Measurements from ENCODE around the gene ECM2.

ECM2 gene

DNA sequence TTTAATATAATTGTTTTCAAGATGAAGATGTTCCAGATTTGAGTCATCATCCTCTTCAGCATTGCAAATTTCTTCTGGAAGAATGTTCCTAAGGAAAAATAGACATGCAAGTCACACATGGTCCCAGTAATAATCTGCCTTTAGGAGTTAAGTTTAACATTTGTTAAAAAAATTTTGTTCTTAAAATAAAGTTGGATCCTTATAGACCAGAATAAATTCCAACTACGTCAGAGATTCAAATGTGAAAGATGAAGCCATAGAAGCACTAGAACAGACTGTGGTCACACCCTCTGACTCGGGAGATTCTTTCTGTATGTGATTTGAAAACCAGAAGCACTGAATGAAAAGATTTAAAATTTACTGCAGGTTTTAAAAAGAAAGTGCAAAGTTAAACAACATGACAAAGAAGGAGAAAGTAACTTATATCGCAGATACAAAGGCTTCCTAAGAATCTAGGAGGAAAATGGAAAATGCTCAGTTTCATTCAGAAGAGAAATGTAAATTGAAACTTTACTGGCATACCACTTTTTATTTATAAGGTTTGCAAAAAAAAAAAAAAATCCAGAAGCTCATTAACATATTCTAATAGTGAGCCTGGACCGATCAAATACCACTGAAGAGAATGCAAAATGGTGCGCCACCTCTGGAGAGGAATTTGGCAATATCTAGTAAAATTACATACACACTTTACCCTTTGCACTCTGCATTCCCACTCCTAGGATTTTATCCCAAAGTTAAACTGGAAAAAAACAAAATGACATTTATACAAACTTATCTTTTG lies 39.2 kb downstream of the ECM2 start:
- no peak for DNase-seq

GRCh38 chr9:92494856-92495255 lies 40.9 kb downstream of the ECM2 start:
- DNase-seq: no peak

DNA sequence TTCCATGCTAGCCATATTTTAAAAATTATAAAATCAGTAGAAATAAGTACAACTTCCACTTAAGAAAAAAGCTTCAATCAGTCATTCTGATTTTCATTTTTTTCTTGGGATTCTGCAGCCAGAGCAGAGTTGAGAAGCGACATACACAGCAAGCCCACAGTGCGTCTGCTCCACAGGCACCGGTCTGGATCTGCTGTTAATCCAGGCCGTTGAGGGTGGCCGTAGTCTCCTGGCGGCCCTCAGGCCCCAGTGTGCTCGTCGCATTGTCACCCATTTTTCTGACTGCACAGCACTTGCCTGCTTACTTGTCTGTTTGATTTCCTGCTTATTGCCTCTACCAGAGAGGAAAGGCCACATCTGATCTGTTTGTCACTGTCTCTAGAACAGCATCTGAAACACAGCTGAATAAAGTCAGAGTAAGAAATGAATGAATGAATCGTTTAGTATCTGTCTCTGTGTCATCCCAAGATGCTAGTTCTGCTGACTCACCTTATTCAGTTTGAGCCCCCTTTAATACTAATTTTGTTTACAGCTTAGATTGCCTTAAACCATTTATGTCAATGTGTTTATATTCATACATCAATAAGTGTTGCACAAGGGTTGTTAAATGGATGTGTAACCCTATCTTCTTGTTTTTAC lies 41.9 kb downstream of the ECM2 start:
- no peak for DNase-seq

- DNase-seq: no peak
Measured at GRCh38 chr9:92492781-92493401, 42.9 kb downstream of the ECM2 start.

GRCh38 chr9:92488681-92489550 lies 46.9 kb downstream of the ECM2 start:
- DNase-seq: no peak

DNA sequence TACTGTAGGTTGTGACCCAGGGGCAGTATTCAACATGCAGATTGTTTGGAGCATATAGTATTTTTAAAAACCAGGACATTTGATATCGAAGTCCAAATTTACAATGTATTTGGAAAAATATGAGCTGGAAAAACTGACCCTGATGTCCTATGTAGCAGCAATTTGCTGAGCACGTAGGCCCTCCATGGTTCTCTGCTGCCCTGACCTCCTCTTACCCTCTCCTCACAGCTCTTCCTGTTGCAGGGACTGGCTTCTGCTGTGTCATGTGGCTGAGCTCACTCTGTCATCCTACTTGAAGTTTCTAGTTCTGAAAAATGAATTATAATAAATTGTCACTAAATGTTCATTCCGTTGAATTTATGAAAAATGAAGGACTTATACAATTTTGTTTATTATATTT lies 49.4 kb downstream of the ECM2 start:
- no peak for DNase-seq

GRCh38 chr9:92484563-92484962 lies 51.2 kb downstream of the ECM2 start:
- no peak for DNase-seq

DNA sequence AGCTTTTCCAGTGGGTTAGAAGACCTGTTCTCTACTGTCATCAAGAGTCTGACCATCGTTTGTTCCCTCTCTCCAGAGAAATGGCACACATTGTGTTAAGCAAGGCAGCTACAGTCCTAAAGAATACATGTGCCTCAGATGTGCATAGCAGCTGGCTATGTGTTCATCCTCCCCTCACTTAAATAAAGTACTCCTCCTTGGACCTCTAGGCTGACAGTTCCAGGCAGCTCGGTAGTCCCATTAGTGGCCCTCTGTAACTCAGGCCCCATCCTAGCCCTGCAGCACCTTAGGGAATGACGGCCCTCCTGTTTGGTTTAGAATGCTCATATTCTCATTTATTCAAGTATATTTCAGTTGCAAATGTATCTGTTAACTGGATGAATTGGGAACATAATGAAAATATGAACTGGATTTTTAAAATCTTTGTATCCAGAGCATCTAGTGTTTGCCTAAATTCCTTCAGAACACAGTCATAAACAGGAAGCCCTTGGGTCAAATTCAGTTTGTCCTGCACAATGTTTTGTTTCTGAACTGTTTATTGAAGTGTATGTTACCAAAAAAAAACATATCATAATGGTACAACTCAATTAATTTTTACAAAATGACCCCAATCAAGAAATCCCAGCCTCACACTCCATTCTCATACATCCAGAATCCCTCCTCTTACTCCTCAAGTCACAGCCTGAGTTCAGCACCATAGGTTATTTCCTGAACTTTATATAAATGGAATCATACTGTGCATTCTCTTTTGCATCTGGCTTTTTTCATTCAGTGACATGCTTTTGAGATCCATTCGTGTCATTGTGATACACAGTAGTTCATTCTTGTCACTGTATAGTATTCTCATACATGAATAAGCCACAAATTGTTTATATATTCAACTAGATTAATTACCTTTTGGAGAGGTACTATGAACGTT lies 51.9 kb downstream of the ECM2 start:
- no peak for DNase-seq

DNA sequence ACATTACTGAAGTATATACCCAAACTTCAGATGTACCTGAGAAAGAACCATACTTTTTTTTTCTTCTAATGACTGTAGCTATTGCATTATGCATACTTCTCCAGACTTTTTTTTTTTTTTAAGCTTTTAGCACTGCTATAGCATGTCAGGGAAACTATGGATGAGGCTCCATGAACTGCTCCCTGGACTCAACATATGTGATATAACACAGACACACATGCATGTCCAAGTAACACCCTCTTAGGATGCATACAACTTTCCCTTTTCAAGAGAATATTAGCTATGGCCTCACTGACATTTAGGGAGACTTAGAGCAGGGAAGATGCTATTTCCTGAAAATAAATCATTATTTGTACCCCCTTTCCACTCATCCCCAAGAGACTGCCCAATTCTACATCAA lies 53.0 kb downstream of the ECM2 start:
- no peak for DNase-seq

- no peak for DNase-seq
Measured at GRCh38 chr9:92482329-92482728, 53.5 kb downstream of the ECM2 start, which contains the start of gene ASPN. Gene ASPN, minus strand, starts transcription at chr9:92482506.

DNA sequence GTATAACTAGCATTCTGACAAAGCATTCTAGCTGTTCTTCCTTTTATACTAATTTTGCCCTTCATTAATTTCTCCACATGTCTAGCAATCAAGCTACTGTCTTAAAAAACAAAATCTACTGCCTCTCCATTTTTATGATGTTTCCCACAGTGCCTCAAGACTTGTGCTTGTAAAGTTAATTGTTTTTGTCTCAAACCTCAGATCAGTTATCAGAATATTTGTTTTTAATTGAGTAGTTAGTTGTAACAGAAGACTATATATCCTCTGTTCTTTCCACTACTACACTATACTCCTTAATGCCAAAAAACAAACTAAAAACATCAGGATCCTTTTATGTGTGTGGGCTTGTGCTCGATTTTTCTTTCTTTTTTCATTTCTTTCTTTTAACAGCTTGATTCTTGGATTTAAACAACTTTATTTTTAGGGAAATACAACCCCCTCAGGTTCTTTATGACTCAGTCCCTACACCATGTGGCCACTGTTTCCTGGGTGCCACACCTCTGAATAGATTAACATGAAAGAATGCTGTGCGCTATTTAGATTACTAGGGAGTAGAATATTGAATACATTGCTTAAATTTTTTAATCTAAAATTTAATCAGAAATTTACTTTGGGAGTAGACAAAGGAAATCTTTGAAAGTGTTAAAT lies 54.7 kb downstream of the ECM2 start:
- no peak for DNase-seq

DNA sequence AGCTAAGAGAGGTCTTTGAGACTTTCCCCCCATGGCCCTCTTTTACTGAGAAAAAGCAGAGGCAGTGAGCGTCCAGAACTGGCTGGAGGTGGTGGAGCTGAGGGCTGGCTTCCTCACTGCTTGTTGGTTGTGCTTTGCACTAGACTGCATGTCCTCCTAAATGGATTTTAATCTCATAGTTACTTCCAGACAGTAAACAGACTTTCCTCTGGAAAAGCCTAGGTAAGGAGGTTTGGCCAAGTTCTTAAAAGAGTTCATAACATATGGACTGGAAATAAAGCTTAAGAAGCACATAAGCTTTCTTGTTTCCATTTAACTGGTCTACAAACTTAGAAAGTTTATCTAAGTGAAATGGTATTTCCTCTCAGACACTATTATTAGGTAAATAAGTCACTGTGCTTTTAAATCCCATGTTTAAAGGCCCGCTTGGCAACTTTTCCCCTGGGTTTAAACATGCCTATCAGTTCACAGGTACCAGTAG lies 55.5 kb downstream of the ECM2 start:
- no peak for DNase-seq

DNA sequence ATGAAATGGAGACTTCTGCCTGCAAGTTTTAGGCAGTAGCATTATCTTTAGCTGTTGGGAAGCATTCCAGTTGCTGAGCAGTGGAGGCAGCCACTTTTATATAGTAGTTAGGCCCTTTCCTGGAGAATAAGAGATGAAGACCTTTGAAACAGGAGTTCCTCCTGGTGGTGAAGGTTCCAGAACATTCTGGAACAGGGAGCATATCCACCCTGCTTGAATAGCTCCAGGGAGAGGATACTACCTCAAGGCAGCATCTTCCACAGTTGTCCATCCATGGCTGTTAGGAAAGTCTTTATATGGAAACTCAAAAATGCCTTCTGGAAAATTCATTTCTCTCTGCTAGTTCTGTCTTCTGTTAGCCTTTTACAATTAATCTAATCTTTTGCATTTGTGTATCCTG lies 56.4 kb downstream of the ECM2 start:
- no peak for DNase-seq

DNA sequence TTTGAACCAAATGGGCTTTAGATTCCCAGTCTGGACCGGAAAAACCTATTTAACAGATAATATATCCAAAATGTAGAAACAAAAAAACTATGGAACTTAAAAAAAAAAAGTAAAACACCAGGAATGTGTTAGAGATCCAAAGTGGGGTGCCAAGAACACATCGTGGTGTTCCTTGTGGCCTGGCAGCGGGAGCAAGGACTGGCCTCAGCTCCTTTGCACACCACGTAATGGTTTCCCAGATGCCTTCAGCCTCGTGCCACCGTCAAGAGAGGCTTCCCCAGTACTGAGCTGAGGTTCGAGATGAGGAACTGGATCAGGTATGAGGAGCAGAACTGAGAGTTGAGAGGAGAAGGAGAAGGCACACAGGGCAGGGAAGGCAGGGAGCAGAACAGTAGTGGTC lies 57.0 kb downstream of the ECM2 start:
- DNase-seq: no peak

DNA sequence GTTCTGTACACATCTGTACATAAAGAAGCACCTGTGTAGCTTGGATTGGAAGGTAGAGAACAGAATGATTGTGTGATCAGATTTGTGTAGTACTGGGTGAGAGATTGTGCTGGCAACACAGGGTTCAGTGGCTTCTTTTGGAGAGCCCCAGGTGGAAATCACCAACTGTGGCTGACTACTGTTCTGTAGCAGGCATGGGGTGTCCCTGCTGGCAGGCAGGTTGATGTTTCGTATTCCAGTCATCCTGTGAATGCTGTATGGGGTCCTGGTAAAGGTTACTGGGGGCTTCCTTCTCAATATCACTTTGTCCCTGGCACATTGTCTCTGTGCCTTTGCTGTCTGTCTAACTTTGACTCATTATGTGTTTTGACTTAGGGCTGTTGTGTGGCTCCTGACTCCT lies 58.8 kb downstream of the ECM2 start:
- DNase-seq: no peak

GRCh38 chr9:92474587-92474986 lies 61.2 kb downstream of the ECM2 start:
- DNase-seq: no peak

DNA sequence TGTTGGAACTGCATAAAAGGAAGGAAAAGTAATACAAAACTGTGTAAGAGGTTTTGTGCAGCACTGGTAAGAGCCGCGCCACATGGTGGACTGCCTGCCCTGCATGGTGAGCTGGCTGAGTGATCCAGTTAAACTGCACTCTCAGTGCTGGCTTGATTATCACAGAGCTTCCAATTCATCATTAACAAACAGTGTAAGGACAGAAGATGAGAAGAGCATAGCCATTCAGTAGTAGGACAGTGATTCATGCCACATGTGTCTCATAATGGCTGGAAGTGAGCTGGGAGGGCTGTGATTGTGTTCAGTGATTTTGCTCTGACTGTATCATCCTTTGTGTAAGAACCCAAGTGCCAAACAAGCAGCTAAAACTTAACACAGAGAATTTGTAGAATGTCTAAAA lies 67.6 kb downstream of the ECM2 start:
- no peak for DNase-seq

- DNase-seq: no peak
Measured at GRCh38 chr9:92467511-92467910, 68.3 kb downstream of the ECM2 start.

DNA sequence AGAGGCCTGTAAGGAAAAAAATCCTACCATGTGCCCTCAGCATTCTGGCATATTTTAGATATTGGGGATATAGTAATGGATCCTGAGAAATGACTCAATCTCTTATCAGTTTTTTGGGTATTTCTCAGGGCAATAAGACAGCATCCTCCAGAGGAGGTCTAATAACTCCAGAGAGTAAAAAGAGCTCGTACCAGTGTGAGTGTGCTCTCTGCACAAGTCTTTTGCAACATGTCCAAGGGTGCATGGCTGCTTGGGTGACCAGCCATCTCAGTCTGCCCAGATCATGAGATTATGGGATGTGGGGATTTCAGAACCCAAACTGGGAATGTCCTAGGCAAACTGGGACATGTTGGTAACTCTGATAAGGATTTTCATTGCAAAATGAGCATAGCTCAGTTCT lies 68.7 kb downstream of the ECM2 start:
- no peak for DNase-seq

- DNase-seq: no peak
Measured at GRCh38 chr9:92463984-92464383, 71.8 kb downstream of the ECM2 start.

GRCh38 chr9:92463387-92463786 lies 72.4 kb downstream of the ECM2 start:
- no peak for DNase-seq
